SK-N-MC (cell line): ENCODE measurements around the gene ATXN1.

Source experiments
- EZH2 ChIP-seq: fragments of 200-600 bp; sonication (generic); IDR thresholded peaks from one replicate; pipeline ENCODE4 v1.6.1; 2017; ENCODE audit warnings: antibody characterized with exemption
- FOXP2 ChIP-seq: optimal IDR thresholded peaks from 2 replicates; pipeline ENCODE3; 2011; ENCODE audit warnings: mild to moderate bottlenecking, moderate library complexity; ENCODE audit not compliant: insufficient read depth; ENCODE audit errors: extremely low read length, control extremely low read depth
- POLR2AphosphoS5 ChIP-seq: IDR thresholded peaks from 2 replicates; pipeline ENCODE4 v1.6.1; 2012; ENCODE audit warnings: mild to moderate bottlenecking, low read depth, low read length, borderline replicate concordance

DNA sequence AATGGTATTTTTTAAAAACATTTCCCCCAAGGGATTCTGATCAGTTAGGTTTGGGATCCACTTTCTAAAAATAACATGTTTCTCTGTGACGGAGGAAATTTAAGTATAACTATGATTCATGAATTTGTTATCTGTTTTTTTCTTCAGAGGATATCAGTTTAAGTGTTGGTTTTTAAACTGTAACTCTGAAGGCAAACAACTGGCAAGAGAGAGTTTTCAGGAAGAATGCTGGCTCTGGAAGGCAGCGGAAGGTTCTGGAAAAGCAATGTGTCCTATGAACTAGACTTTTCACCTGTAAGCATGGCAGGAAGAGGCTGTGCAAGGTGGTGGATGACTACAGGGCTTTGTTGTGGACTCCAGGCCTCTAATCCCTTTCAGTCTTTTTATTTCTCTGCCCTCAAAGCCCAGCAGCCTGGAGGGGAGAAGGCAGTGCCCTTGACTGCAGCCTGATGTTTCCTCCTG lies 369.8 kb downstream of the ATXN1 start:
- no peak for TF ChIP-seq EZH2
- TF ChIP-seq FOXP2: no peak
- no peak for TF ChIP-seq POLR2AphosphoS5
